Keratinocyte (primary cell): ENCODE measurements around the gene SRP54.

Experiments
- CTCF ChIP-seq, 3 experiments: IDR thresholded peaks in 1 of 3; conservative IDR thresholded peaks in 1 of 3; optimal IDR thresholded peaks in 1 of 3; 2 replicates in 2 of 3; 3 replicates in 1 of 3; pipeline versions ENCODE3 to v1.5.1; 2011; ENCODE audit warnings: low read length in 3 of 3, mild to moderate bottlenecking in 3 of 3, moderate library complexity in 2 of 3, control low read depth in 1 of 3, inconsistent platforms in 1 of 3; ENCODE audit not compliant: insufficient read depth in 2 of 3; ENCODE audit errors: extremely low read depth in 1 of 3
- EZH2 ChIP-seq: IDR thresholded peaks from one replicate; pipeline ENCODE4 v1.6.1; 2012; ENCODE audit warnings: inconsistent platforms, mild to moderate bottlenecking, low read length, moderate library complexity

- TF ChIP-seq EZH2 (no peak), CTCF (optimal IDR thresholded peaks at IDR 0.05 in 1 of 3, IDR thresholded peaks at IDR 0.05 in 1 of 3, conservative IDR thresholded peaks at IDR 0.05 in 1 of 3; ENCODE audit: extremely low read depth in 1 of 3, insufficient read depth in 2 of 3, low read length in 3 of 3) (no peak)
Measured at GRCh38 chr14:34944744-34945143, 38.0 kb upstream of the SRP54 start.
